K562 (cell line): ENCODE results near the gene NABP1. TPM values are rescaled to one million over a fixed set of nuclear protein-coding genes. Genes with fewer than 3 reads are reported as not detected.

Source experiments
- polyA plus RNA-seq, 8 experiments: library from polyadenylated mRNA; depleted of rRNA in 4 of 8; stranded (reverse) in 5 of 8; unstranded in 3 of 8; fragments of >200 nt; fragmentation: Nextera tagmentation in 2 of 8; fragmentation: Illumina TruSeq in 1 of 8; extraction: Ambion mirVana in 2 of 8; extraction: Trizol in 1 of 8; gene quantifications; 2 replicates each; pipeline versions ENCODE4 v1.2.1 to v1.2.3, GENCODE V29; 2011 to 2014; ENCODE audit warnings: inconsistent platforms in 1 of 8, missing spikeins in 1 of 8
- total RNA-seq, 7 experiments: library from RNA; depleted of rRNA in 6 of 7; stranded (reverse); fragments of >200 nt in 6 of 7; fragmentation: Illumina TruSeq in 2 of 7; extraction: Trizol in 2 of 7; gene quantifications; 2 replicates each; pipeline versions ENCODE4 v1.2.1 to v1.2.3, GENCODE V29; 2011 to 2021; ENCODE audit warnings: low replicate concordance in 1 of 7
- TF ChIP-seq, protein P1 (sequence below), 2 experiments: fragments of 450-650 bp in 1 of 2; sonication (generic) in 1 of 2; formaldehyde crosslinking in 1 of 2; IDR thresholded peaks; 2 replicates each; pipeline versions ENCODE4 v1.7.1 to v1.9.0; 2016 to 2022; ENCODE audit warnings: inconsistent platforms in 1 of 2, mild to moderate bottlenecking in 1 of 2, missing genetic modification reagents in 1 of 2

NABP1 gene
- total and polyA plus RNA-seq, 9 of the 15 experiments (the other 6 are each of a cell fraction or from before 2014, with no cell fraction given): 12.8 to 44.0 (median 20.2) TPM

DNA sequence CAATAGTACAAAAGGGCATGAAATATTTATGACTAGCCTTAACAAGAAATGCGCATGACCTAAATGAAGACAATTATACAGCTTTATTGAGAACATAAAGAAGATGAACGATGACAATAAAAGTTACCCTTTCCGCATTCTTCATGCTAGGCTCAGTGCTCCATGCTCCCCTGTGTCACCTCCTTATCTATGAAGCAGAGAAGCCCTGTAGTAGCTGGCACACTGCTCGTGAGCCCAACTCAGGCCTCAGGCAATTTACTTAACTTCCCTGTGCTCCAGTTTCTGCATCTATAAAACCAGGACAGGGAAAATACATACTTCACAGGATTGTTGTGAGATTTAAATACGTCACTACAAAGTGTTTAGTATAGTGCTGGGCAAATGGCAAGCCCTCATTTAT, 34.5 kb upstream of the NABP1 start (continued):
- TF ChIP-seq, protein P1, sequence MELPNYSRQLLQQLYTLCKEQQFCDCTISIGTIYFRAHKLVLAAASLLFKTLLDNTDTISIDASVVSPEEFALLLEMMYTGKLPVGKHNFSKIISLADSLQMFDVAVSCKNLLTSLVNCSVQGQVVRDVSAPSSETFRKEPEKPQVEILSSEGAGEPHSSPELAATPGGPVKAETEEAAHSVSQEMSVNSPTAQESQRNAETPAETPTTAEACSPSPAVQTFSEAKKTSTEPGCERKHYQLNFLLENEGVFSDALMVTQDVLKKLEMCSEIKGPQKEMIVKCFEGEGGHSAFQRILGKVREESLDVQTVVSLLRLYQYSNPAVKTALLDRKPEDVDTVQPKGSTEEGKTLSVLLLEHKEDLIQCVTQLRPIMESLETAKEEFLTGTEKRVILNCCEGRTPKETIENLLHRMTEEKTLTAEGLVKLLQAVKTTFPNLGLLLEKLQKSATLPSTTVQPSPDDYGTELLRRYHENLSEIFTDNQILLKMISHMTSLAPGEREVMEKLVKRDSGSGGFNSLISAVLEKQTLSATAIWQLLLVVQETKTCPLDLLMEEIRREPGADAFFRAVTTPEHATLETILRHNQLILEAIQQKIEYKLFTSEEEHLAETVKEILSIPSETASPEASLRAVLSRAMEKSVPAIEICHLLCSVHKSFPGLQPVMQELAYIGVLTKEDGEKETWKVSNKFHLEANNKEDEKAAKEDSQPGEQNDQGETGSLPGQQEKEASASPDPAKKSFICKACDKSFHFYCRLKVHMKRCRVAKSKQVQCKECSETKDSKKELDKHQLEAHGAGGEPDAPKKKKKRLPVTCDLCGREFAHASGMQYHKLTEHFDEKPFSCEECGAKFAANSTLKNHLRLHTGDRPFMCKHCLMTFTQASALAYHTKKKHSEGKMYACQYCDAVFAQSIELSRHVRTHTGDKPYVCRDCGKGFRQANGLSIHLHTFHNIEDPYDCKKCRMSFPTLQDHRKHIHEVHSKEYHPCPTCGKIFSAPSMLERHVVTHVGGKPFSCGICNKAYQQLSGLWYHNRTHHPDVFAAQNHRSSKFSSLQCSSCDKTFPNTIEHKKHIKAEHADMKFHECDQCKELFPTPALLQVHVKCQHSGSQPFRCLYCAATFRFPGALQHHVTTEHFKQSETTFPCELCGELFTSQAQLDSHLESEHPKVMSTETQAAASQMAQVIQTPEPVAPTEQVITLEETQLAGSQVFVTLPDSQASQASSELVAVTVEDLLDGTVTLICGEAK (IDR thresholded peaks at IDR 0.05): 0 out of 2 replicates have a peak, but pooled peaks have one; percentile 36
- TF ChIP-seq, protein P1 (CRISPR knock-in tag; IDR thresholded peaks at IDR 0.05): no peak
